ENCODE results near the gene NEUROD1. TPM values are rescaled to one million over a fixed set of nuclear protein-coding genes. Genes with fewer than 3 reads are reported as not detected.

The NEUROD1 gene
- polyA plus RNA-seq, 4 donors: not detected

GRCh38 chr2:181646415-181646987 lies 33.8 kb downstream of the NEUROD1 start:
- DNase-seq (ENCODE audit: low read depth in 4 of 4, low spot score in 3 of 4): no peak

GRCh38 chr2:181643151-181643550 lies 37.2 kb downstream of the NEUROD1 start:
- no peak for DNase-seq (ENCODE audit: low read depth in 4 of 4, low spot score in 3 of 4)

- no peak for DNase-seq (ENCODE audit: low read depth in 4 of 4, low spot score in 3 of 4)
These were observed 38.2 kb downstream of the NEUROD1 start for GRCh38 chr2:181642086-181642485.

- no peak for DNase-seq (ENCODE audit: low read depth in 4 of 4, low spot score in 3 of 4)
These were observed 40.6 kb downstream of the NEUROD1 start for GRCh38 chr2:181639686-181640085.

GRCh38 chr2:181632733-181633401 lies 47.5 kb downstream of the NEUROD1 start:
- DNase-seq (ENCODE audit: low read depth in 4 of 4, low spot score in 3 of 4): no peak

GRCh38 chr2:181628590-181629585 lies 51.4 kb downstream of the NEUROD1 start:
- no peak for DNase-seq (ENCODE audit: low read depth in 4 of 4, low spot score in 3 of 4)

- no peak for DNase-seq (ENCODE audit: low read depth in 4 of 4, low spot score in 3 of 4)
These were observed 52.8 kb downstream of the NEUROD1 start for GRCh38 chr2:181627545-181627944.

- DNase-seq (ENCODE audit: low read depth in 4 of 4, low spot score in 3 of 4): no peak
These were observed 53.6 kb downstream of the NEUROD1 start for GRCh38 chr2:181626671-181627070.

Other genes with a start within 250 kb of the NEUROD1 start
- gene ITGA4, start 223.1 kb downstream of the NEUROD1 start, polyA plus RNA-seq (ENCODE audit: insufficient read length in 4 of 4): 10 to 100 TPM; 25.6 to 37.6 (median 33.7) TPM
- gene CERKL, start 23.4 kb downstream of the NEUROD1 start, polyA plus RNA-seq (ENCODE audit: insufficient read length in 4 of 4): 10 to 100 TPM; 14.3 to 19.4 (median 16.4) TPM
- 100 to 1,000 TPM; 154 to 207 (median 174) TPM for gene ITPRID2, start 211.2 kb upstream of the NEUROD1 start, polyA plus RNA-seq (ENCODE audit: insufficient read length in 4 of 4)